G401.6 (cell line): ENCODE results near the gene SPIRE2.
"Not testable (repeated sequence)": the region's sequence is repeated elsewhere in the genome, so short reads cannot be mapped to it uniquely, and the experiment has no call there.

Experiments
- FAIRE-seq: peaks from 2 replicates; lab custom pipeline; 2012; peaks lifted over from hg19 to GRCh38; lab: Jason Lieb, UNC

The SPIRE2 gene

GRCh38 chr16:89828199-89828869 is at the start of gene SPIRE2:
TSS of gene SPIRE2 (plus strand) at chr16:89828475. CDS start at chr16:89828551, 76 bp downstream.
- FAIRE-seq, result no peak

- FAIRE-seq, result no peak
Measured at GRCh38 chr16:89779231-89779908, 48.9 kb upstream of the SPIRE2 start.

DNA sequence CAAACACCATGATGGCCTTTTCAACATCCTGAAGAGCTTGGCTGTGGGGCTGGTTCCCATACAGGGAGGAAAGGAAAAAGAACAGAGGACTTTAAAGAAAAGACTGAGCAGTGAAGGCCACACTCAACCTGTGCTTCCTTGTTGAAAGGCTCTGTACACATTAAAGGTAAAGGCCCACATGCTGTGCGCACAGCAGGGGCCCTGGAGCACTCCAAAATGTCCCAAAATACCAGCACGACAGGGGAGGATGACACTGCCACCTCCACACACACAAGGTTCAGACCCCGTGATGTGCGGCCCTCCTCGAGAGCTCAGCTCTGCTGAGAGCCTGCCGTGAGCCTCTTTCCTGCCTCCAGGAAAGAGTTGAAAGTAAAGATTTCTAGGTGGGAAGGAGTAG is 48.4 kb upstream of the SPIRE2 start:
- FAIRE-seq, result no peak

- FAIRE-seq, result no peak
Measured at GRCh38 chr16:89782489-89782888, 45.8 kb upstream of the SPIRE2 start.

GRCh38 chr16:89783952-89784351 is 44.3 kb upstream of the SPIRE2 start:
- not testable (repeated sequence) for FAIRE-seq

GRCh38 chr16:89784406-89784805 is 43.9 kb upstream of the SPIRE2 start:
- FAIRE-seq, result no peak

DNA sequence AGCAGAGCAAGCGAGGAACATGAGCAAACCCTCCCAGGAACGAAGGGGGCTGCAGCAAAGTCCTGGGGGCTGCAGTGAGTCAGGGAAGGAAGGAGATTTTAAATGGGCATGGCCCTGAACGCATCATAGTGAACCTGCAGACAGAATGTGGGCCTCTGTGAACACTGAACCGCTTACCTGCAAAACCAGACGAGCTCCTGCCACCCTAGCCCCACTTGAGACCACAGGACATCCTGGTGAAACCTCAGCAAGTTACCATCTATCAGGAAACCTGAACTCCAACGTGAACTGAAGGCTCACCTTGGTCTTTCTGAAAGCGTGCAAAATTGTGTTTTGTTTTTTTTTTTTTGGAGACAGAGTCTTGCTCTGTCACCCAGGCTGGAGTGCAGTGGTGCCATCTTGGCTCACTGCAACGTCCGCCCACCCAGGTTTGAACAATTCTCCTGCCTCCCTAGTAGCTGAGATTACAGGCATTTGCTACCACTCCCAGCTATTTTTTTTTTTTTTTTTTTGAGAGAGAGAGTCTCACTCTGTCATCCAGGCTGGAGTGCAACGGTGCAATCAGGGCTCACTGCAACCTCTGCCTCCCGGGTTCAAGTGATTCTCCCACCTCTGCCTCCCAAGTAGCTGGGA is 42.6 kb upstream of the SPIRE2 start:
- FAIRE-seq, result no peak

GRCh38 chr16:89786474-89787364 is 41.6 kb upstream of the SPIRE2 start:
- FAIRE-seq, result no peak

DNA sequence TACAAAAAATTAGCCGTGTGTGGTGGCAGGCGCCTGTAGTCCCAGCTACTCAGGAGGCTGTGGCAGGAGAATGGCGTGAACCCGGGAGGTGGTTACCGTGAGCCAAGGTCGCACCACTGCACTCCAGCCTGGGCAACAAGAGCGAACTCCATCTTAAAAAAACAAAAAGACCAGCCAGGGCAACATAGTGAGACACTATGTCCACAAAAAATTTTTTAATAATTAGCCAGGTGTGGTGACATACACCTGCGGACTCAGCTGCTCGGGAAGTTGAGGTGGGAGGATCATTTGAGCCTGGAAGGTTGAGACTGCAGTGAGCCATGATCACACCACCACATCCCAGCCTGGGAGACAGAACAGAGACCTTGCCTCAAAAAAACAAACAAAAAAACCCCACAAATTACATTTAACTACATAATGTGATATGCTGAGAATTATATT is 40.9 kb upstream of the SPIRE2 start:
- FAIRE-seq, result no peak

GRCh38 chr16:89791278-89791995 is 36.8 kb upstream of the SPIRE2 start:
- FAIRE-seq, result no peak

- not testable (repeated sequence) for FAIRE-seq
Measured at GRCh38 chr16:89793092-89793491, 35.2 kb upstream of the SPIRE2 start.

DNA sequence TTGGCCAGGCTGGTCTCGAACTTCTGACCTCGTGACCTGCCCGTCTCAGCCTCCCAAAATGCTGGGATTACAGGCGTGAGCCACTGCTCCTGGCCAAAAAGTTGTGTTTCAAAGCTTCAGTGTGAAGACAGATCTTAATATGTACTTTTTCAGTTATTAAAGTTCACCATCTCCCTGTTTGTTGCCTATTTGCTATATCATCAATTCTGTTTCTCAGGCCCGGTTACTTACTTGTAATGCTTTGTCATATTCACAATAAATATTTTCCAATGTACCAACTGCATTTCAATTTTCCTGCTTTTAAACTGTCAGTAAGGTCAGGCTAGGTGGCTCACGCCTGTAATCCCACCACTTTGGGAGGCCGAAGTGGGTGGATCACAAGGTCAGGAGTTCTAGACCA is 34.3 kb upstream of the SPIRE2 start:
- no peak for FAIRE-seq

GRCh38 chr16:89795676-89796075 is 32.6 kb upstream of the SPIRE2 start:
- no peak for FAIRE-seq

DNA sequence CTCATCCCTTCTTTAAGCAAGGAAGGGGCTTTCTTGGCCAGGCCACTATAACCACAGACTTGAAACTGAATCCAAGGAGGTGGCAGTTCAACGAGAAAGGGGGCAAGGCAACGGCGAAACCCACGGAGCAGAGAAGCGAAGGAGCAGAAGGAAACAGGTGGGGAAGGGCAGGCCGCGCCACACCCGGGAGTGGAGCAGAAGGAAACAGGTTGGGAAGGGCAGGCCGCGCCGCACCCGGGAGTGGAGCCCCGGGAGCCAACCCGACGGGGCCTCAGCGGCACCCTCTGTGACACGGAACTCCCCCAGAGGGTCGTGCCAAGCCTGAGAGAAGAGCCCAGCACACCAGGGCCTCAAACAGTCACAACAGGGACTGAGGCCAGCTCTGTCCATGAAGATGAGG is 32.2 kb upstream of the SPIRE2 start:
- FAIRE-seq, result no peak

- no peak for FAIRE-seq
Measured at GRCh38 chr16:89798126-89798525, 30.1 kb upstream of the SPIRE2 start.

GRCh38 chr16:89798832-89799370 is 29.4 kb upstream of the SPIRE2 start:
- FAIRE-seq, result no peak

DNA sequence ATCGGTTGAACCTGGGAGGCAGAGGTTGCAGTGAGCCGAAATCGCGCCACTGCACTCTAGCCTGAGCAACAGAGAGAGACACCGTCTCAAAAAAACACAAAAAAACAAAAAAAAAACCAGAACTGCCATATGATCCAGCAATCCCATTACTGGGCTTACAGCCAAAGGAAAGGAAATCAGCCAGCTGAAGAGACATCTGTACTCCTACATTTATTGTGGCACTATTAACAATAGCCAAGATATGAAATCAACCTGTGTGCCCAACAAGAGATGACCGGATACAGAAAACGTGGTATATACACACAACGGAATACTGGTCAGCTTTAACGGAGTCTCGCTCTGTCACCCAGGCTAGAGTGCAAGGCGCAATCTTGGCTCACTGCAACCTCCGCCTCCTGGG is 26.5 kb upstream of the SPIRE2 start:
- no peak for FAIRE-seq

DNA sequence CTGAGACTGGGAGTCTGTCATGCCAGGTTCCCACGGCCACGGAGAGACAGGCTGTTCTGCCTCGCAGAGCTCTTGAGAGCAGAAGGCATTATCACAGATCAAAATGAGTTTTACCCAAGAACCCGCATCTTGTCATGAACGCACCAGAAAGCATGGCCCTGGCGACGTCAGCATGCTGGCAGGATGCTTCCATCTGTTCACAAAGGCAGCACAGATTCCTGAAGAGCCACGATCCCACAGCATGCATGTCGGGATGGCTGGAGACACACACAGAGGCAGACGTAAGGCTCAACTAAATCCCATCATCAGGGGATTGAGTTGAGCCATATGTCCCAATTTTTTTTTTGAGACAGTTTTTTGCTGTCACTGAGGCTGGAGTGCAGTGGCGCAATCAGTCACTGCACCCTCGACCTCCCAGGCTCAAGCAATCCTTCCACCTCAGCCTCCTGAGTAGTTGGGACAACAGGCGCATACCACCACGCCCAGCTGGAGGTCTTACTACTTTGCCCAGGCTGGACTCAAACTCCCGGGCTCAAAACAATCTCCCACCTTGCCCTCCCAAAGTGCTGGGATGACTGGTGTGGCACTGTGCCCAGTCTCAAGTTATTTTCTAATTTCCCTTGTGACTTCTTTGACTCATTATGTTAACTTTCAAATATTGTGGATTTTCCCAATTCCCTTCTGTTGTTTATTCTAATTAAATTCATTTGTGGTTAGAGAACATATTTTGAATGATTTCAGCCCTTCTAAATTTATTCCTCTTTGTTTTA is 23.0 kb upstream of the SPIRE2 start:
- no peak for FAIRE-seq

- FAIRE-seq, result not testable (repeated sequence)
Measured at GRCh38 chr16:89806589-89807193, 21.6 kb upstream of the SPIRE2 start.

- FAIRE-seq, result no peak
Measured at GRCh38 chr16:89808475-89808874, 19.8 kb upstream of the SPIRE2 start.
